SK-N-SH (cell line): ENCODE data around the gene NEU3. TPM values are rescaled to one million over a fixed set of nuclear protein-coding genes. Genes with fewer than 3 reads are reported as not detected.

Source experiments
- CTCF ChIA-PET: fragments of 300-600, 350-600 bp; formaldehyde crosslinking; extraction: SDS; loops from one replicate; lab custom pipeline; 2021; lab: Yijun Ruan, JAX
- POLR2A ChIA-PET: fragments of 350-600 bp; sonication (Branson Sonifier 250); formaldehyde crosslinking; extraction: SDS; loops from one replicate; lab custom pipeline; 2020; ENCODE audit warnings: antibody characterized with exemption, inconsistent platforms; lab: Yijun Ruan, JAX
- DNase-seq: peaks from one replicate; pipeline ENCODE4 v3.0.0; 2012
- H2AFZ ChIP-seq: fragments of 200-600 bp; sonication (generic); 2 replicates; pipeline ENCODE4 v1.8.1; 2016; ENCODE audit warnings: antibody characterized with exemption, mild to moderate bottlenecking, low read depth
- H3F3A ChIP-seq: fragments of 200-600 bp; sonication (generic); replicated peaks from 2 replicates; pipeline ENCODE3; 2016; ENCODE audit warnings: antibody characterized with exemption, mild to moderate bottlenecking; ENCODE audit not compliant: insufficient read depth
- H3K27ac ChIP-seq, 2 experiments: fragments of 200-500 bp in 1 of 2; fragments of 200-600 bp in 1 of 2; sonication (Bioruptor generic) in 1 of 2; sonication (generic), shearing (Covaris generic) in 1 of 2; 2 replicates each; pipeline versions ENCODE4 v1.5.1 to v1.6.1; 2014 to 2016; ENCODE audit warnings: low read depth in 2 of 2, inconsistent platforms in 1 of 2, low read length in 1 of 2, mild to moderate bottlenecking in 1 of 2, mixed read lengths in 1 of 2
- H3K27me3 ChIP-seq: fragments of 200-600 bp; sonication (generic), shearing (Covaris generic); 2 replicates; pipeline ENCODE4 v1.6.1; 2016; ENCODE audit warnings: mixed run types; ENCODE audit not compliant: insufficient read depth
- H3K36me3 ChIP-seq, 2 experiments: fragments of 200-500 bp in 1 of 2; fragments of 200-600 bp in 1 of 2; sonication (Bioruptor generic) in 1 of 2; sonication (generic) in 1 of 2; replicated peaks in 1 of 2; 2 replicates each; pipeline versions ENCODE3 to v1.5.1; 2014 to 2016; ENCODE audit warnings: low read length in 1 of 2, mild to moderate bottlenecking in 1 of 2; ENCODE audit not compliant: insufficient read depth in 2 of 2, control insufficient read depth in 1 of 2
- H3K4me1 ChIP-seq, 2 experiments: fragments of 200-500 bp in 1 of 2; fragments of 200-600 bp in 1 of 2; sonication (Bioruptor generic) in 1 of 2; sonication (generic), shearing (Covaris generic) in 1 of 2; 2 replicates each; pipeline versions ENCODE4 v1.5.1 to v1.6.1; 2014 to 2016; ENCODE audit warnings: low read depth in 1 of 2, low read length in 1 of 2, mixed run types in 1 of 2; ENCODE audit not compliant: insufficient read depth in 2 of 2, control insufficient read depth in 1 of 2
- H3K4me2 ChIP-seq: fragments of 200-600 bp; sonication (generic), shearing (Covaris generic); 2 replicates; pipeline ENCODE4 v1.6.1; 2017; ENCODE audit warnings: mixed run types
- H3K4me3 ChIP-seq, 2 experiments: fragments of 200-500 bp in 1 of 2; fragments of 200-600 bp in 1 of 2; sonication (Bioruptor generic) in 1 of 2; sonication (generic), shearing (Covaris generic) in 1 of 2; 2 replicates each; pipeline versions ENCODE4 v1.5.1 to v1.8.1; 2014 to 2016; ENCODE audit warnings: low read depth in 2 of 2, inconsistent platforms in 1 of 2, low read length in 1 of 2, mild to moderate bottlenecking in 1 of 2, mixed read lengths in 1 of 2, moderate library complexity in 1 of 2
- H3K79me2 ChIP-seq: fragments of 200-600 bp; sonication (generic); 2 replicates; pipeline ENCODE4 v1.8.1; 2017; ENCODE audit warnings: mild to moderate bottlenecking; ENCODE audit not compliant: insufficient read depth
- H3K9ac ChIP-seq: fragments of 200-600 bp; sonication (generic); 2 replicates; pipeline ENCODE4 v1.6.1; 2017; ENCODE audit warnings: mixed run types
- H3K9me2 ChIP-seq: fragments of 200-600 bp; sonication (generic); 2 replicates; pipeline ENCODE4 v1.6.1; 2017; ENCODE audit warnings: mixed run types
- H3K9me3 ChIP-seq: fragments of 200-600 bp; sonication (generic); 2 replicates; pipeline ENCODE4 v1.6.1; 2017; ENCODE audit warnings: mixed run types, mild to moderate bottlenecking, moderate library complexity
- H4K20me1 ChIP-seq: fragments of 200-600 bp; sonication (generic); 2 replicates; pipeline ENCODE4 v1.6.1; 2017; ENCODE audit warnings: mild to moderate bottlenecking, mixed run types; ENCODE audit not compliant: insufficient read depth
- CHD2 ChIP-seq: fragments of 150-350 bp; IDR thresholded peaks from 2 replicates; pipeline ENCODE4 v1.6.1; 2018; ENCODE audit warnings: low read length; ENCODE audit not compliant: partially characterized antibody
- EP300 ChIP-seq, 2 experiments: IDR thresholded peaks; 2 replicates each; pipeline versions ENCODE4 v1.4.0 to v1.6.1; 2012; ENCODE audit warnings: borderline replicate concordance in 1 of 2, low read depth in 1 of 2, low read length in 1 of 2
- EZH2phosphoT487 ChIP-seq: fragments of 200-600 bp; sonication (generic); IDR thresholded peaks from 2 replicates; pipeline ENCODE4 v1.6.1; 2017; ENCODE audit warnings: low read depth, mixed run types, mild to moderate bottlenecking, antibody characterized with exemption, moderate library complexity, borderline replicate concordance
- FOSL2 ChIP-seq: IDR thresholded peaks from 2 replicates; pipeline ENCODE4 v1.4.0; 2012; ENCODE audit warnings: low read depth, mild to moderate bottlenecking, moderate library complexity, borderline replicate concordance
- FOXJ3 ChIP-seq: sonication (generic); formaldehyde crosslinking; IDR thresholded peaks from 2 replicates; pipeline ENCODE4 v1.5.1; 2020; ENCODE audit warnings: mild to moderate bottlenecking, missing genetic modification reagents
- GABPA ChIP-seq: IDR thresholded peaks from 2 replicates; pipeline ENCODE4 v1.4.0; 2012; ENCODE audit warnings: low read depth, mild to moderate bottlenecking
- GATA2 ChIP-seq: sonication (generic); formaldehyde crosslinking; IDR thresholded peaks from 2 replicates; pipeline ENCODE4 v1.5.0; 2020; ENCODE audit warnings: mild to moderate bottlenecking, missing genetic modification reagents
- IRF3 ChIP-seq: fragments of 150-350 bp; IDR thresholded peaks from 2 replicates; pipeline ENCODE4 v1.6.1; 2016; ENCODE audit warnings: mild to moderate bottlenecking, low read depth, low read length
- MEF2A ChIP-seq: IDR thresholded peaks from 2 replicates; pipeline ENCODE4 v1.4.0; 2012; ENCODE audit warnings: low read depth, borderline replicate concordance
- NFIC ChIP-seq: IDR thresholded peaks from 2 replicates; pipeline ENCODE4 v1.4.0; 2012; ENCODE audit warnings: borderline replicate concordance
- SIN3A ChIP-seq: IDR thresholded peaks from 2 replicates; pipeline ENCODE4 v1.6.1; 2012; ENCODE audit warnings: low read depth, mild to moderate bottlenecking, low read length, moderate library complexity, borderline replicate concordance
- TAF1 ChIP-seq: IDR thresholded peaks from 2 replicates; pipeline ENCODE4 v1.6.1; 2012; ENCODE audit warnings: low read depth, mild to moderate bottlenecking, low read length, moderate library complexity, borderline replicate concordance
- TCF12 ChIP-seq: IDR thresholded peaks from 2 replicates; pipeline ENCODE4 v1.4.0; 2012
- YY1 ChIP-seq: IDR thresholded peaks from 2 replicates; pipeline ENCODE4 v1.4.0; 2012; ENCODE audit warnings: low read depth, mild to moderate bottlenecking
- ZBTB33 ChIP-seq: IDR thresholded peaks from 2 replicates; pipeline ENCODE4 v1.4.0; 2012; ENCODE audit warnings: low read depth, borderline replicate concordance
- WGBS: methylation state at CpG from one replicate; pipeline ENCODE4 v1.1.6; 2017; ENCODE audit warnings: low lambda C conversion rate; 5-methylcytosine and 5-hydroxymethylcytosine counted together
- polyA plus RNA-seq, 3 experiments: library from polyadenylated mRNA; depleted of rRNA; stranded (reverse); fragments of >200 nt; gene quantifications; 2 replicates each; pipeline ENCODE4 v1.2.3, GENCODE V29; 2012
- TF ChIP-seq, protein P1 (sequence below): fragments of 200-600 bp; sonication (generic); IDR thresholded peaks from 2 replicates; pipeline ENCODE4 v1.6.1; 2017; ENCODE audit warnings: antibody characterized with exemption, mild to moderate bottlenecking, moderate library complexity
- TF ChIP-seq, protein P2 (sequence below): IDR thresholded peaks from 2 replicates; pipeline ENCODE4 v1.4.0; 2012; ENCODE audit warnings: low read depth, borderline replicate concordance

Gene NEU3
- polyA plus RNA-seq, 1 of the 3 experiments (the other 2 are of a cell fraction), result 5.7 TPM

- Histone ChIP-seq H3K9ac (no peak overlapping the region), H3K79me2 (no peaks in the 10 kb centered on the region), H2AFZ (no peak overlapping the region), H3K36me3 (peaks cover 4 to 7% of the 10 kb centered on the region in 2 experiments), H3K4me3 (no peak overlapping the region), H3F3A (peaks cover 14% of the 10 kb centered on the region), H3K4me1 (peaks cover 0 to 4% of the 10 kb centered on the region in 2 experiments; a peak in 2 of 4 replicates), H4K20me1 (no peaks in the 10 kb centered on the region), H3K27ac (no peak overlapping the region), H3K9me3 (no peaks in the 10 kb centered on the region), H3K27me3 (no peaks in the 10 kb centered on the region), H3K9me2 (no peaks in the 10 kb centered on the region), H3K4me2 (no peak overlapping the region)
- WGBS, result 100% methylated on average over 2 of the region's 2 CpGs
- TF ChIP-seq FOXJ3 (CRISPR knock-in tag) (no peak), IRF3 (no peak), TCF12 (no peak), TAF1 (no peak), YY1 (no peak), EP300 (IDR thresholded peaks at IDR 0.05; ENCODE audit: borderline replicate concordance in 1 of 2, low read depth in 1 of 2, low read length in 1 of 2) (no peak), GATA2 (CRISPR knock-in tag) (no peak), FOSL2 (no peak), NFIC (no peak), EZH2phosphoT487 (no peak), CHD2 (no peak), MEF2A (no peak), SIN3A (no peak), GABPA (no peak), ZBTB33 (no peak)
- TF ChIP-seq, protein P1, sequence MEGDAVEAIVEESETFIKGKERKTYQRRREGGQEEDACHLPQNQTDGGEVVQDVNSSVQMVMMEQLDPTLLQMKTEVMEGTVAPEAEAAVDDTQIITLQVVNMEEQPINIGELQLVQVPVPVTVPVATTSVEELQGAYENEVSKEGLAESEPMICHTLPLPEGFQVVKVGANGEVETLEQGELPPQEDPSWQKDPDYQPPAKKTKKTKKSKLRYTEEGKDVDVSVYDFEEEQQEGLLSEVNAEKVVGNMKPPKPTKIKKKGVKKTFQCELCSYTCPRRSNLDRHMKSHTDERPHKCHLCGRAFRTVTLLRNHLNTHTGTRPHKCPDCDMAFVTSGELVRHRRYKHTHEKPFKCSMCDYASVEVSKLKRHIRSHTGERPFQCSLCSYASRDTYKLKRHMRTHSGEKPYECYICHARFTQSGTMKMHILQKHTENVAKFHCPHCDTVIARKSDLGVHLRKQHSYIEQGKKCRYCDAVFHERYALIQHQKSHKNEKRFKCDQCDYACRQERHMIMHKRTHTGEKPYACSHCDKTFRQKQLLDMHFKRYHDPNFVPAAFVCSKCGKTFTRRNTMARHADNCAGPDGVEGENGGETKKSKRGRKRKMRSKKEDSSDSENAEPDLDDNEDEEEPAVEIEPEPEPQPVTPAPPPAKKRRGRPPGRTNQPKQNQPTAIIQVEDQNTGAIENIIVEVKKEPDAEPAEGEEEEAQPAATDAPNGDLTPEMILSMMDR, result no peak
- TF ChIP-seq, protein P2, sequence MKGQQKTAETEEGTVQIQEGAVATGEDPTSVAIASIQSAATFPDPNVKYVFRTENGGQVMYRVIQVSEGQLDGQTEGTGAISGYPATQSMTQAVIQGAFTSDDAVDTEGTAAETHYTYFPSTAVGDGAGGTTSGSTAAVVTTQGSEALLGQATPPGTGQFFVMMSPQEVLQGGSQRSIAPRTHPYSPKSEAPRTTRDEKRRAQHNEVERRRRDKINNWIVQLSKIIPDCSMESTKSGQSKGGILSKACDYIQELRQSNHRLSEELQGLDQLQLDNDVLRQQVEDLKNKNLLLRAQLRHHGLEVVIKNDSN, result no peak
- DNase-seq, result no peak
- CTCF ChIA-PET, result interaction anchor here (0.7 kb wide), 1 partner anchor 496 kb away, joined by 3 read pairs; no protein-coding TSS in a partner anchor
- POLR2A ChIA-PET, result no interaction called here
Observed at GRCh38 chr11:74984730-74985129, 4.0 kb upstream of the NEU3 start.
